Ishikawa (cell line): ENCODE measurements around the gene IFIT5.
A peak's percentile ranks its signal among the peaks of the same experiment; 100 is the strongest.

Experiments
- CEBPB ChIP-seq: IDR thresholded peaks from 2 replicates; pipeline ENCODE4 v1.6.1; 2012
- CREB1 ChIP-seq: IDR thresholded peaks from 2 replicates; pipeline ENCODE4 v1.6.1; 2012; ENCODE audit warnings: low read depth
- EGR1 ChIP-seq: IDR thresholded peaks from 2 replicates; pipeline ENCODE4 v1.6.1; 2012
- EP300 ChIP-seq: IDR thresholded peaks from 2 replicates; pipeline ENCODE4 v1.6.1; 2012; ENCODE audit warnings: borderline replicate concordance
- MAX ChIP-seq: IDR thresholded peaks from 2 replicates; pipeline ENCODE4 v1.6.1; 2012
- NFIC ChIP-seq: IDR thresholded peaks from 2 replicates; pipeline ENCODE4 v1.6.1; 2012
- RAD21 ChIP-seq: IDR thresholded peaks from 2 replicates; pipeline ENCODE4 v1.6.1; 2012; ENCODE audit warnings: low read depth
- TAF1 ChIP-seq: IDR thresholded peaks from 2 replicates; pipeline ENCODE4 v1.6.1; 2012; ENCODE audit warnings: low read depth, mild to moderate bottlenecking
- TCF12 ChIP-seq: IDR thresholded peaks from 2 replicates; pipeline ENCODE4 v1.6.1; 2012; ENCODE audit warnings: low read depth
- TEAD4 ChIP-seq: IDR thresholded peaks from 2 replicates; pipeline ENCODE4 v1.6.1; 2012
- USF1 ChIP-seq: IDR thresholded peaks from 2 replicates; pipeline ENCODE4 v1.6.1; 2012
- YY1 ChIP-seq: IDR thresholded peaks from 2 replicates; pipeline ENCODE4 v1.6.1; 2012; ENCODE audit warnings: low read depth
- ZBTB7A ChIP-seq: IDR thresholded peaks from 2 replicates; pipeline ENCODE4 v1.6.1; 2012; ENCODE audit warnings: low read depth
- TF ChIP-seq, protein P1 (sequence below): IDR thresholded peaks from 2 replicates; pipeline ENCODE4 v1.6.1; 2012; ENCODE audit warnings: low read depth, mild to moderate bottlenecking

GRCh38 chr10:89426230-89426868 is 12.0 kb downstream of the IFIT5 start:
- TF ChIP-seq CREB1 = no peak
- TF ChIP-seq MAX = no peak
- no peak for TF ChIP-seq NFIC
- no peak for TF ChIP-seq EP300
- TF ChIP-seq YY1 = no peak
- TF ChIP-seq, protein P1, sequence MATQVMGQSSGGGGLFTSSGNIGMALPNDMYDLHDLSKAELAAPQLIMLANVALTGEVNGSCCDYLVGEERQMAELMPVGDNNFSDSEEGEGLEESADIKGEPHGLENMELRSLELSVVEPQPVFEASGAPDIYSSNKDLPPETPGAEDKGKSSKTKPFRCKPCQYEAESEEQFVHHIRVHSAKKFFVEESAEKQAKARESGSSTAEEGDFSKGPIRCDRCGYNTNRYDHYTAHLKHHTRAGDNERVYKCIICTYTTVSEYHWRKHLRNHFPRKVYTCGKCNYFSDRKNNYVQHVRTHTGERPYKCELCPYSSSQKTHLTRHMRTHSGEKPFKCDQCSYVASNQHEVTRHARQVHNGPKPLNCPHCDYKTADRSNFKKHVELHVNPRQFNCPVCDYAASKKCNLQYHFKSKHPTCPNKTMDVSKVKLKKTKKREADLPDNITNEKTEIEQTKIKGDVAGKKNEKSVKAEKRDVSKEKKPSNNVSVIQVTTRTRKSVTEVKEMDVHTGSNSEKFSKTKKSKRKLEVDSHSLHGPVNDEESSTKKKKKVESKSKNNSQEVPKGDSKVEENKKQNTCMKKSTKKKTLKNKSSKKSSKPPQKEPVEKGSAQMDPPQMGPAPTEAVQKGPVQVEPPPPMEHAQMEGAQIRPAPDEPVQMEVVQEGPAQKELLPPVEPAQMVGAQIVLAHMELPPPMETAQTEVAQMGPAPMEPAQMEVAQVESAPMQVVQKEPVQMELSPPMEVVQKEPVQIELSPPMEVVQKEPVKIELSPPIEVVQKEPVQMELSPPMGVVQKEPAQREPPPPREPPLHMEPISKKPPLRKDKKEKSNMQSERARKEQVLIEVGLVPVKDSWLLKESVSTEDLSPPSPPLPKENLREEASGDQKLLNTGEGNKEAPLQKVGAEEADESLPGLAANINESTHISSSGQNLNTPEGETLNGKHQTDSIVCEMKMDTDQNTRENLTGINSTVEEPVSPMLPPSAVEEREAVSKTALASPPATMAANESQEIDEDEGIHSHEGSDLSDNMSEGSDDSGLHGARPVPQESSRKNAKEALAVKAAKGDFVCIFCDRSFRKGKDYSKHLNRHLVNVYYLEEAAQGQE = no peak
- TF ChIP-seq TAF1 = no peak
- peak; percentile 99 for TF ChIP-seq RAD21
- no peak for TF ChIP-seq TEAD4
- TF ChIP-seq EGR1 = no peak
- TF ChIP-seq CEBPB = no peak
- TF ChIP-seq USF1 = no peak
- TF ChIP-seq TCF12 = no peak
- TF ChIP-seq ZBTB7A = no peak
